Fibroblast of villous mesenchyme (primary cell): Measurements from ENCODE around the gene MED13L. TPM values are rescaled to one million over a fixed set of nuclear protein-coding genes. Genes with fewer than 3 reads are reported as not detected.

Experiments
- DNase-seq: peaks from one replicate; pipeline ENCODE4 v3.0.0-alpha.2; 2010; ENCODE audit warnings: low read depth
- H3K4me3 ChIP-seq: 2 replicates; pipeline ENCODE4 v1.5.1; 2011; ENCODE audit warnings: low read depth, mild to moderate bottlenecking, low read length
- CTCF ChIP-seq: IDR thresholded peaks from 2 replicates; pipeline ENCODE4 v1.5.1; 2012; ENCODE audit warnings: low read depth, mild to moderate bottlenecking, low read length; ENCODE audit not compliant: insufficient read depth
- total RNA-seq: library from RNA; depleted of rRNA; stranded (reverse); fragments of >200 nt; gene quantifications from 2 replicates; pipeline ENCODE4 v1.2.3, GENCODE V29; 2012

MED13L gene
- total RNA-seq, 1 donor = 189 TPM

GRCh38 chr12:116087962-116088361 lies 189.5 kb downstream of the MED13L start:
- DNase-seq = no peak
- TF ChIP-seq CTCF = no peak
- no peak overlapping the region for H3K4me3 ChIP-seq

- TF ChIP-seq CTCF = no peak
- H3K4me3 ChIP-seq = no peak overlapping the region
- DNase-seq = no peak
Observed at GRCh38 chr12:116087399-116087798, 190.1 kb downstream of the MED13L start.

GRCh38 chr12:116080415-116080814 lies 197.1 kb downstream of the MED13L start:
- no peak for DNase-seq
- TF ChIP-seq CTCF = no peak
- H3K4me3 ChIP-seq = no peak overlapping the region

- no peak overlapping the region for H3K4me3 ChIP-seq
- no peak for DNase-seq
- no peak for TF ChIP-seq CTCF
Observed at GRCh38 chr12:116078396-116078795, 199.1 kb downstream of the MED13L start.

GRCh38 chr12:116077431-116077830 lies 200.1 kb downstream of the MED13L start:
- DNase-seq = no peak
- no peak for TF ChIP-seq CTCF
- no peak overlapping the region for H3K4me3 ChIP-seq

- no peak for TF ChIP-seq CTCF
- no peak overlapping the region for H3K4me3 ChIP-seq
- peak; percentile 45 for DNase-seq
Observed at GRCh38 chr12:116076399-116076798, 201.1 kb downstream of the MED13L start.

GRCh38 chr12:116074686-116075085 lies 202.8 kb downstream of the MED13L start:
- no peak for TF ChIP-seq CTCF
- peak; percentile 58 for DNase-seq
- no peak overlapping the region for H3K4me3 ChIP-seq
